B cell (primary cell): ENCODE results near the gene SIGMAR1. TPM values are rescaled to one million over a fixed set of nuclear protein-coding genes. Genes with fewer than 3 reads are reported as not detected.

Source experiments
- ATAC-seq: fragments of 200-7000 bp; cut with Tn5 transposase; one replicate; pipeline ENCODE4 v1.10.0; 2021; ENCODE audit warnings: low read depth, mild to moderate bottlenecking, moderate number of reproducible peaks, moderate library complexity
- CTCF ChIA-PET: fragments of 350-600 bp; sonication (Branson Sonifier 250); formaldehyde crosslinking; loops from one replicate; lab custom pipeline; 2021; ENCODE audit warnings: antibody characterized with exemption, inconsistent platforms; lab: Charles Lee
- POLR2A ChIA-PET: fragments of 350-600 bp; sonication (Branson Sonifier 250); formaldehyde crosslinking; loops from one replicate; lab custom pipeline; 2021; ENCODE audit warnings: antibody characterized with exemption; lab: Charles Lee
- DNase-seq: peaks from one replicate; pipeline ENCODE4 v3.0.0; 2013
- H2AFZ ChIP-seq: 2 replicates; pipeline ENCODE4 v1.6.1; 2012; ENCODE audit warnings: mild to moderate bottlenecking, low read depth, low read length; ENCODE audit not compliant: insufficient read depth, poor library complexity, severe bottlenecking
- H3K27ac ChIP-seq, 2 donors: 1 replicate in 1 of 2; 2 replicates in 1 of 2; pipeline ENCODE4 v1.5.1; 2012 to 2013; ENCODE audit warnings: low read length in 2 of 2, mild to moderate bottlenecking in 2 of 2, moderate library complexity in 1 of 2
- H3K27me3 ChIP-seq, 4 experiments: fragments of 200-600 bp in 1 of 4; sonication (generic) in 1 of 4; replicated peaks in 1 of 4; 1 replicate in 2 of 4; 2 replicates in 2 of 4; pipeline versions ENCODE4 v1.6.1 to v1.7.0; 2013 to 2016; ENCODE audit warnings: low read length in 3 of 4, mild to moderate bottlenecking in 2 of 4, mixed read lengths in 1 of 4, moderate library complexity in 1 of 4; ENCODE audit not compliant: insufficient read depth in 4 of 4, control insufficient read depth in 3 of 4; ENCODE audit errors: control extremely low read depth in 1 of 4
- H3K36me3 ChIP-seq, 2 experiments: replicated peaks in 1 of 2; 1 replicate in 1 of 2; 2 replicates in 1 of 2; pipeline versions ENCODE4 v1.6.1 to v1.7.1; 2013; ENCODE audit warnings: low read length in 1 of 2; ENCODE audit not compliant: insufficient read depth in 2 of 2, control insufficient read depth in 1 of 2; ENCODE audit errors: control extremely low read depth in 1 of 2, extremely low read depth in 1 of 2
- H3K4me1 ChIP-seq, 2 donors: fragments of 200-600 bp in 1 of 2; sonication (generic) in 1 of 2; 1 replicate in 1 of 2; 2 replicates in 1 of 2; pipeline versions ENCODE4 v1.5.1 to v1.6.1; 2013 to 2017; ENCODE audit warnings: low read length in 2 of 2; ENCODE audit not compliant: control insufficient read depth in 2 of 2, insufficient read depth in 2 of 2
- H3K4me2 ChIP-seq: replicated peaks from 2 replicates; pipeline ENCODE3; 2012; ENCODE audit warnings: mild to moderate bottlenecking, low read depth, low read length; ENCODE audit not compliant: poor library complexity, severe bottlenecking
- H3K4me3 ChIP-seq, 5 experiments: fragments of 200-600 bp in 1 of 5; sonication (generic) in 1 of 5; 1 replicate in 3 of 5; 2 replicates in 2 of 5; pipeline versions ENCODE4 v1.5.1 to v1.7.0; 2011 to 2016; ENCODE audit warnings: low read length in 4 of 5, mild to moderate bottlenecking in 4 of 5, low read depth in 2 of 5, control low read depth in 1 of 5, moderate library complexity in 1 of 5; ENCODE audit not compliant: insufficient read depth in 1 of 5; ENCODE audit errors: control extremely low read depth in 1 of 5, extremely low read depth in 1 of 5
- H3K79me2 ChIP-seq: fragments of 200-600 bp; sonication (generic); one replicate; pipeline ENCODE4 v1.6.0; 2016; ENCODE audit warnings: low read length; ENCODE audit not compliant: control insufficient read depth, insufficient read depth
- H3K9ac ChIP-seq: fragments of 200-600 bp; sonication (generic); 2 replicates; pipeline ENCODE4 v1.6.1; 2017; ENCODE audit warnings: mild to moderate bottlenecking, low read length, moderate library complexity
- H3K9me3 ChIP-seq, 3 donors: one replicate each; pipeline versions ENCODE4 v1.6.1 to v1.7.1; 2013; ENCODE audit warnings: low read length in 2 of 3; ENCODE audit not compliant: control insufficient read depth in 2 of 3, insufficient read depth in 1 of 3; ENCODE audit errors: control extremely low read depth in 1 of 3
- H4K20me1 ChIP-seq: 2 replicates; pipeline ENCODE4 v1.6.0; 2012; ENCODE audit warnings: mild to moderate bottlenecking, low read length; ENCODE audit not compliant: insufficient read depth, control insufficient read depth, poor library complexity, severe bottlenecking
- H3K27ac Mint-ChIP-seq: one replicate; pipeline ENCODE4 v1.8.0; 2021; ENCODE audit warnings: mixed read lengths
- H3K27me3 Mint-ChIP-seq: one replicate; pipeline ENCODE4 v1.8.0; 2021; ENCODE audit warnings: mixed read lengths
- H3K4me1 Mint-ChIP-seq: one replicate; pipeline ENCODE4 v1.8.0; 2021; ENCODE audit warnings: mixed read lengths
- H3K4me3 Mint-ChIP-seq: one replicate; pipeline ENCODE4 v1.8.0; 2021; ENCODE audit warnings: mixed read lengths
- H3K9me3 Mint-ChIP-seq: one replicate; pipeline ENCODE4 v1.8.0; 2022; ENCODE audit warnings: mixed read lengths; ENCODE audit not compliant: insufficient read depth
- CTCF ChIP-seq: fragments of 200-600 bp; IDR thresholded peaks from one replicate; pipeline ENCODE4 v1.8.0; 2022; ENCODE audit warnings: antibody characterized with exemption, mild to moderate bottlenecking
- EZH2 ChIP-seq: IDR thresholded peaks from 2 replicates; pipeline ENCODE4 v1.6.1; 2012; ENCODE audit warnings: borderline replicate concordance, low read depth, mild to moderate bottlenecking, moderate library complexity, low read length; ENCODE audit not compliant: insufficient read depth, poor library complexity, severe bottlenecking
- WGBS: methylation state at CpG from one replicate; pipeline ENCODE4 v1.1.5; 2013; ENCODE audit warnings: missing lambda C conversion rate; ENCODE audit not compliant: insufficient coverage; 5-methylcytosine and 5-hydroxymethylcytosine counted together
- intact Hi-C: fragments of 100-400 bp; cut with micrococcal nuclease; formaldehyde crosslinking; loops from one replicate; pipeline ENCODE4 v1.10.0; 2022
- polyA plus RNA-seq: library from polyadenylated mRNA; depleted of rRNA; stranded (reverse); fragments of >200 nt; gene quantifications from 2 replicates; pipeline ENCODE4 v1.2.3, GENCODE V29; 2012
- total RNA-seq, 2 donors: library from RNA; stranded (reverse); fragments of 120-200 nt in 1 of 2; gene quantifications; 1 replicate in 1 of 2; 2 replicates in 1 of 2; pipeline versions ENCODE4 v1.2.3 to v1.2.4, GENCODE V29; 2013 to 2022

SIGMAR1 gene
- total and polyA plus RNA-seq, 2 donors (not counting 1 experiment from before 2014, with no cell fraction given), result 21.4 to 30.7 TPM

- H3K9ac ChIP-seq, result no peak overlapping the region
- H4K20me1 ChIP-seq, result no peaks in the 10 kb centered on the region
- POLR2A ChIA-PET, result no interaction called here
- H3K4me1 ChIP-seq, result peaks cover 7 to 12% of the 10 kb centered on the region in 2 donors
- Mint-ChIP-seq H3K4me3 (no peak overlapping the region), H3K4me1 (peaks cover 15% of the 10 kb centered on the region), H3K27me3 (peaks cover 4% of the 10 kb centered on the region), H3K9me3 (no peaks in the 10 kb centered on the region), H3K27ac (no peak overlapping the region)
- ATAC-seq, result no peak
- TF ChIP-seq EZH2 (no peak), CTCF (no peak)
- H3K27me3 ChIP-seq, result no peaks in the 10 kb centered on the region
- peaks cover 0 to 7% (median 0%) of the 10 kb centered on the region in 3 donors for H3K9me3 ChIP-seq
- 100% methylated on average over 2 of the region's 3 CpGs for WGBS
- H3K4me2 ChIP-seq, result no peak overlapping the region
- H3K27ac ChIP-seq, result no peak overlapping the region
- DNase-seq, result no peak
- no peaks in the 10 kb centered on the region for H3K36me3 ChIP-seq
- H3K4me3 ChIP-seq, result no peak overlapping the region
- H2AFZ ChIP-seq, result no peak overlapping the region
- CTCF ChIA-PET, result interaction anchor here (0.7 to 5.5 kb wide), 4 partner anchors 15 to 49 kb away, joined by 3 to 75 read pairs (median 15); partner anchors contain the start of genes GALT and SIGMAR1
- H3K79me2 ChIP-seq, result peaks cover 9% of the 10 kb centered on the region
- intact Hi-C loops, result no loop called here
Measured at GRCh38 chr9:34606905-34607304, 30.7 kb downstream of the SIGMAR1 start.

GRCh38 chr9:34606190-34606589 lies 31.4 kb downstream of the SIGMAR1 start:
- Mint-ChIP-seq H3K27ac (no peak overlapping the region), H3K4me3 (no peak overlapping the region), H3K9me3 (no peaks in the 10 kb centered on the region), H3K27me3 (peaks cover 4% of the 10 kb centered on the region), H3K4me1 (peaks cover 8% of the 10 kb centered on the region)
- CTCF ChIA-PET, result interaction anchor here (0.6 to 5.5 kb wide), 10 partner anchors 9 to 486 kb away, joined by 3 to 75 read pairs (median 8); partner anchors contain the start of genes GALT and SIGMAR1
- no peak overlapping the region for H2AFZ ChIP-seq
- no peak for TF ChIP-seq EZH2
- TF ChIP-seq CTCF, result no peak
- POLR2A ChIA-PET, result no interaction called here
- H3K4me3 ChIP-seq, result no peak overlapping the region
- DNase-seq, result no peak
- H3K9me3 ChIP-seq, result peaks cover 0 to 7% (median 0%) of the 10 kb centered on the region in 3 donors
- H3K9ac ChIP-seq, result no peak overlapping the region
- no peaks in the 10 kb centered on the region for H3K36me3 ChIP-seq
- H3K4me1 ChIP-seq, result peaks cover 3 to 7% of the 10 kb centered on the region in 2 donors
- H3K27ac ChIP-seq, result no peak overlapping the region
- peaks cover 3% of the 10 kb centered on the region for H3K79me2 ChIP-seq
- no peak for ATAC-seq
- no peaks in the 10 kb centered on the region for H4K20me1 ChIP-seq
- intact Hi-C loops, result no loop called here
- H3K4me2 ChIP-seq, result no peak overlapping the region
- no peaks in the 10 kb centered on the region for H3K27me3 ChIP-seq
